NCI-H446 treated with DMSO at 0.1 percent for 48 hours (cell line): Measurements from ENCODE around the gene ASPHD1.
"Not testable (repeated sequence)": the region's sequence is repeated elsewhere in the genome, so short reads cannot be mapped to it uniquely, and the experiment has no call there.

Experiments used
- DNase-seq: peaks from one replicate; lab custom pipeline; 2025; lab: John Stamatoyannopoulos, UW

The ASPHD1 gene

DNA sequence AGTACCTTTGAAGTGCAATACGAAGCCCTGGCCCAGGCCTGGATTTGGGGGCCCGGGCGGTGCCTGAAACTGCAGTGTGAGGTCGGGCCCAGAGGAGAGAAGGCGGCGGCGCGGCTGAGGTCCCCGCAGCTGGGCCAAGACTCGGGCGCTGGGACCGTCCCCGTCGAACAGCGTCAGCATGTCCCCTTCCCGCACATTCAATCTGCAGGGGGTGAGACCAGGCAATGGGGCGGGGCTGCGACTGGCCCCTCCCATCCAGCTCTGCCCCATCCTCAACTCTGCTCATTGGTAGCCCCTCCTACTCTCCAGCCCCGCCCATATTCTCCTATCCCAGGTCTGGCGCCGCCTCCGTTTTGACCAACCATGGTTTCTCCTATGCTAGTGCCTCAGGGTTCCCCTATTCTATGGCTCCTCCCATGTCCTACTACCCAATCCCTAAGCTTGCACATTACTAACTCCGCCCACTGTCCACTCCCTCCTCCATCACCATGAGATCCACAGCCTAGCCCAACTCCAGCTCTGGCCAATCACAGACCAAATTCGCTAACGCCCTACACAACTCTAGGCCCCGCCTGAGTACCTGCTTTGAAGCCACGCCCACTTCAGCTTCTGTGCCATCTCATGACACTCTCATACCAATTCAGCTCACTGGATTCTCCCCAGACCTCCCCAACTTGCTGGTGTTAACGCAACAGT, 22.9 kb upstream of the ASPHD1 start:
- DNase-seq = no peak

DNA sequence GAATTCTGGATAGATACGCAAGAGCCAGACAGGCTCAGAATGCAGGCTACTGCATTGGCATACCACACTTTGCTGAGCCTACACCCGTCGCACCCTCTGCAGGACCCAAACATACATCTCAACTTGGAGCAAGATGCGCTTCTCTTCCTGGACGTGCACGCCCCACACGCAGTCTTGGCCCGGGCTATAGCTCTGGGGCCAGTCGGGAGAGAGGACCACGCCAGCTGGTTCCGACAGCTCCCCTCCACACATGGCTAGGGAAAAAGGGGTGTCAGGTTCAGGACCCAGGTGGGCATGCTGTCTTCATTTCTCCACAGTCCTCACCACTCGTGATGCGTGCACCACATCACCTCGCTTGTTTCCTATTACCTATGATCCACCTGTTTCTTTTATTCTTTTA, 22.1 kb upstream of the ASPHD1 start:
- DNase-seq = no peak

DNA sequence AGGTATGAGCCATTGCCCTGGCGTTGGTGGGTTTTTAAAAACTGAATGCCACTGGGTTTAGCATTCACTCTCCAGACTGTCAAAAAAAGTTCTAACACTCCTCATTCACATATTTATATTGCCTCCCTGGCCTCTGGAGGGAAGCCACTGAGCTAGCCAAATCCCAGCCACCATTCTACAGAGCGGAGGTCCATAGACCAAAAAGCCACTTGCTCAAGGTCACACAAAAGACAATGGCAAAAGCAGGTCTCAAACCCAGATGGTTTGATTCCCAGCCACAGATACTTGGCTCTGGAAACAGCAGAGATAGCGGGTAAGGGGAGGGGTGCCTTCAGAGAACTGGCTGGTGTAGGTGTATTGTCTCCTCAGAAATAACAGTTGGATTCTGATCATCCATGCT, 19.2 kb upstream of the ASPHD1 start:
- no peak for DNase-seq

- DNase-seq = no peak
Measured at GRCh38 chr16:29883987-29884386, 16.3 kb upstream of the ASPHD1 start.

DNA sequence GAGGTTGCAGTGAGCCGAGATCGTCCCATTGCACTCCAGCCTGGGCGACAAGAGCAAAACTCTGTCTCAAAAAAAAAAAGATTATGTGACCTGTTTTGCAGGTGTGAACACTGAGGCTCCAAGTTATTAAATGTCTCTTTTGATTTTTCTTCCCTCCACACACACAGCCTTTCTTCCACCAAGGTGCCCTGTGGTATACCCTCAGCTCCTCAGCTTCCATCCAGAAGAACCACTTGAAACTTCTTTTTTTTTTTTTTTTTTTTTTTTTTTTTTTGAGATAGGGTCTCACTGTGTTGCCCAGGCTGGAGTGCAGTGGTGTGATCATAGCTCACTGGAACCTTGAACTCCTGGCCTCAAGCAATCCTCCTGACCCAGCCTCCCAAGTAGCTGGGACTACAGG, 10.9 kb upstream of the ASPHD1 start:
- not testable (repeated sequence) for DNase-seq

- no peak for DNase-seq
Measured at GRCh38 chr16:29891525-29892457, 8.5 kb upstream of the ASPHD1 start.

DNA sequence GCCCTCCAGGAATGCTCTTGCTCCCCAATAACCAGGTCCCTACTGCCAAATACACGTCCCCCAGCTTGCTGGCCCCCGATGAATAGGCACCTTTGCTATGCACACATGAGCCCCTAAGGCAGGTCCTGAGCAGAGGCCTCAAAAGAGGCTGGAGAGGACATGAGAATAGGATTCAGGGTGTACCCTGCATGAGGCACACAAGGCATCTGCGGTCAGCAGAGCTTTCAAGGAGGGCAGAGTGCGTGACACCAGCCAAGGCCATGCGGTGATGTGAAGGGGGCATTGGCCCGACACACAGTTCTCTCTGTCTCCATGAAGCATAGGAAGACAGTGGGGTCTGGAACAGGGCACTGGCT, 7.9 kb upstream of the ASPHD1 start:
- DNase-seq = no peak

DNA sequence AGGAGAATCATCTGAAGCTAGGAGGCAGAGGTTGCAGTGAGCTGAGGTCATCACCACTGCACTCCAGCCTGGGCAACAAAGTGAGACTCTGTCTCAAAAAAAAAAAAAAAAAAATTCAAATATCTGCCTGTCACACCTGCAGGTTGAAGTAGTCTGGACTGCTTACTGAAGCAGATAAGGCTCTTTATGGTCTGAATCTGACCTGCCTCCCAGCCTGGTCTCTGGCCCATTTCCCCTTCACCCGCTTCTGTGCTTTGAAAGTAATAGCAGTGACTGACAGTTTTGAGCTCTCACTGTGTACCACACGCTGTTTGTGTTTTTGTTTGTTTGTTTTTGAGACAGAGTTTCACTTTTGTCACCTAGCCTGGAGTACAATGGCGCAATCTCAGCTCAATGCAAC, 6.7 kb upstream of the ASPHD1 start:
- no peak for DNase-seq

DNA sequence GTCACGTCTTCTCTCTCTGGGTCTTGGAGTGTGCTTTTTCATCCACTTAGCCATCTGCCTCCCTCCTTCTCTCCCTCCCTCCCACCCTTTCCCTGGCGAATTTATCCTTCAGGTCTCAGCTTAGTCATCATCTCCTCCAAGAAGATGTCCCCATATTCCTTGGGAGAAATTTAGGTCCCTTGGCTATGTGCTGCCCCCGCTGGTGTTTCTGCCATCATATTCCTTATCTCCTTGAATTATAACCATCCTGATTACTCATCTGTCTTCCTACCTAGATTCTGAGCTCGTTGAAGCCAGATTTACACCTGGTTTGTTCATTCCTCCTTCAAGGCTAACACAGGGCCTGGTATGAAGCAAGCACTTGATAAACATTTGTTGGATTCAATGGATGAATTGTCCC, 5.9 kb upstream of the ASPHD1 start:
- no peak for DNase-seq

DNA sequence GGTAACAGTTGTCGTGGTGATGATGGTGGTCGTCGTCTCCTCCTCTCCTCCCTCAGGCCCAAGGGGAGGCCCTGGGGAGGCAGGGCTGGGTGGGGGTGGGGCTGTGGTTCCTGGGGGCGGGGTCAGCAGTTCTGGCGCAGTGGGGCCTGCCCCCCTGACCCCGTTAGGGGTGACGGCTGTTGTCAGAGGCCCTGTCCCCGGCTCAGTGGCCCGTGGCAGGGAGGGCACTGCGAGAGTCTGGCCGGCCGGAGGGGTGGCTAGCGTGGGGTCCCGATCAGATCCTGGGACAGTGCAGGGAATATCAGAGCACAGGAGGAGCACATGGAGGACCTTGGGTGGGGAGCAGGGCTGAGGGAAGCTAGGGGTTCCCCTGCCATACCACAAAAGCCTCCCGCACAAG, 3.4 kb upstream of the ASPHD1 start:
- no peak for DNase-seq

- DNase-seq = no peak
Measured at GRCh38 chr16:29897333-29897732, 3.0 kb upstream of the ASPHD1 start.

- no peak for DNase-seq
Measured at GRCh38 chr16:29898135-29898803, 2.0 kb upstream of the ASPHD1 start.

DNA sequence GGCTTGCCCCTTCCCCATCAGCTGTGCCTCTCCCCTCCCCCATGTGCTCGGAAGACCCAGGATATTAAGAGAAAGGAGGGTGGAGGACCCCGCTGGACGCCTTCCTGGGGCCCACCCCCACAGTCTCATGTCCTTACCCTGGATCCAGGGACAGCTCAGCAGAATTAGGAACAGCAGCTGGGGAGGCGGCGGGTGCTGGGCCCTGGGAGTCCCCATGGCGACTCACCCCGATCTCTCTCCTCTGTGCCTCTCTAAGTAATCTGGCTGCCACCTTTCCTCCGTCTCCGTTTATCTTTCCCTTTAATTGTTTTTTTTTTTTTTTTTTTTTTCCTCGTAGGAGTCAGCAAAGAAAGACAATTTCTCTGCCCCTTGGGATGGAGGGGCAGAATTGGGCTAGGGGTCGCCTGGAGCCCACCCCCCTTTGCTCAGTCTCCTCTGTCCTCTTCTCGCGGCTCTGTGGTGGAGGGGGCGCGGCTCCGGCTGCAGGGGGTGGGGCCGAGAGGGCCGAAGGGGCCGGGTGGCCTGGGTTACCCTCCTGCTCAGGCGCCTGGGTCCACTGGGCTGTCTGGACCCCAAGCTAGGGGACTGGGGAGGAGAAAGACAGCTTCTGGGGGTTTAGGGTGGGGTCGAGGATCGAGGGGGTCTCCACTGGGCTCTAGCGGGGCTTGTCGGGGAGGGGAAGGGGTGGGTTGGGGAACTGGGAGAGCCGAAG, 1.3 kb upstream of the ASPHD1 start:
- DNase-seq = no peak

DNA sequence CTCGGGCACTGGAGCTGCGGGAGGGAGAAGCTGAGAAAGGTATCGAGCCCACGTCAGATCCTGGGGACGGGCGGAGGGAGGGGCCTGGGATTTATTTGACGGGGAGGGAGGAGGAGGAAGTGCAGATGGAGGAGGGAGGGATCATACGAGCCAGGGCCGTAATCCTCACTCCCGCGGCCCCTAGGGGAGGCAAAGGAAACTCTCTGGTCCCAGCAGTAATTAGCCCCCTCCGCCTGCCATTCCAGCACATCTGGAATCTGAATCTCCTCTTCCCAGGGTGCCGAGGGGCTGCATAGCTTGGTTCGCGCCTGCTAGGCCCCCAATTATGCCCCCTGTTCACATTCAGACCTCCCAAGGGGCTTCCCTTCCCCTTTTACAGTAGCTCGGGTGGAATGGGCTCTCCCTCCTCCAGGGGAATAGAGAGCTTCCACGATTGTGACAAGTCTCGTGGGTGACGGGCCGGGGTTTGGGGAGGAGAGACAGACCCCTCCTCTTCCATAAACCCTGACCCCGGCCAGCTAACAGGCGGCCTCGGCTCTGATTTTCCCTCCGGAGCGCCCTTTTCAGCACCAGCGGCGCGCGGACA, 679 bp upstream of the ASPHD1 start, which contains the start of gene SEZ6L2:
Gene SEZ6L2 (minus strand): TSS at position 35 of the 586 bp plus-strand sequence. CDS start 531 bp downstream, outside the sequence.
- peak; percentile 91 for DNase-seq

DNA sequence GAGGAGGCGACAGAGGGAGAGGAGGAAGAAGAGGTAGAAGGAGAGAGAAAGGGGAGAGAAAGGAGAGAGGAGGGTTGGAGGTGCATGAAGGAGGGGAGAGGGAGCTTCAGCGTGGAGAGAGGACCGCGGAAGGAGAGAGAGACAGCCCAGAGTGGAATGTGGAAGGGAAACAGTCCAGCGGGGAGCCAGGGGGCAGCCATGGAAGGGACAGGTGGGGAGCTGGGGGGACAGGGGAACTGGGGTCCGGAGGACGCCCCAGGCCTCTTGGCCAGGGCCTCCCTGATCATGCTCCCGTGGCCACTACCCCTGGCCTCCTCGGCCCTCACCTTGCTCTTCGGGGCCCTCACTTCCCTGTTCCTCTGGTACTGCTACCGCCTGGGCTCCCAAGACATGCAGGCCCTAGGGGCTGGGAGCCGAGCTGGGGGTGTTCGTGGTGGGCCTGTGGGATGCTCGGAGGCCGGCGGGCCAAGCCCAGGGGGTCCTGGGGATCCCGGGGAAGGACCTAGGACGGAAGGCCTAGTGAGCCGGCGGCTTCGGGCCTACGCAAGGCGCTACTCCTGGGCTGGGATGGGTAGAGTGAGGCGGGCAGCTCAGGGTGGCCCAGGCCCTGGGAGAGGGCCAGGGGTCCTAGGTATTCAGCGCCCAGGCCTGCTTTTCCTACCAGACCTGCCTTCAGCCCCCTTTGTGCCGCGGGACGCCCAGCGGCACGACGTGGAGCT, 759 bp downstream of the ASPHD1 start:
- DNase-seq = no peak

- DNase-seq = no peak
Measured at GRCh38 chr16:29901607-29901945, 1.3 kb downstream of the ASPHD1 start.

GRCh38 chr16:29903590-29903989, 3.3 kb downstream of the ASPHD1 start:
- DNase-seq = no peak

DNA sequence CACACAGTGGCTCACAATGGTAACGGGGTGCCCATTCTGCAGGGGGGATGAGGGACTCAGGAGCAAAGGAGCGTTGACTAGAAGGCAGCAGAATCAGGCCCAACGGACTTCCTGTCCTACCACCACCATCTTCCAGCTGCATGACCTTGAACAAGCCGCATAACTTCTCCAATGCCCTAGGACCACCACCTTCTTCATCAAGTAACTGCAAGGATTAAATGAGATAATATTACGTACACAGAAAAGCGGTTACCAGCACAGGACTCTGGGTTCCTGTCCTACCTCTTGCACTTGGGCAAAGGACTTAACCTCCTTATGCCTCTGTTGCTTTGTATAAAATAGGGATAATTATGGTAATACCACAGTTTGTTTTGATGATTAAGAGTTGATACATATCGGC, 4.7 kb downstream of the ASPHD1 start:
- DNase-seq = no peak

DNA sequence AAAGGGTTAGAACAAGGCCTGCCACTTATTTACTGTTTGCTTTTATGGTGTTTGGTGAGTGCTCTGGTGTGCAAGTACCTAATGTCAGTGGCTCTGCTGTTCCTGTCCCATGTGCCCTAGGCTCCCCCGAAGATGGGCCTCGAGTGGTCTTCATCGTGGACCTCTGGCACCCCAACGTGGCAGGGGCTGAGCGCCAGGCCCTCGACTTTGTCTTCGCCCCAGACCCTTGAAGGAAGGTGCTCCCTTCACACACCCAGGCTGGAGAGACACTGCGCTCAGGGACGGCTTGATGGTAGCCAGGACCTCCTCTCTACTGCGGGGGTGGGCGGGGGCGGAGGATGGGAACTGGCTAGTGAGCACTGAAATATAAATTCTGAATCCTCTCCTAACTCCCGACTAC, 5.4 kb downstream of the ASPHD1 start:
- DNase-seq = no peak

- no peak for DNase-seq
Measured at GRCh38 chr16:29906520-29907244, 6.4 kb downstream of the ASPHD1 start.

- no peak for DNase-seq
Measured at GRCh38 chr16:29907973-29908372, 7.7 kb downstream of the ASPHD1 start.
